ENCODE data around the gene LRRC10B.
"Not testable (repeated sequence)": the region's sequence is repeated elsewhere in the genome, so short reads cannot be mapped to it uniquely, and the experiment has no call there.

LRRC10B gene

GRCh38 chr11:61507962-61508861, at the start of gene LRRC10B:
Gene LRRC10B, plus strand, starts transcription at chr11:61508749. Its CDS starts 250 bp downstream, at chr11:61508999.
- peak within 1 kb of the TSS; percentile 12 for H3K9ac ChIP-seq (ENCODE audit: low read length)
- H3K4me3 ChIP-seq (ENCODE audit: low read length) = no peak within 1 kb of the TSS
- no peaks in the 10 kb centered on the region for H3K36me3 ChIP-seq (ENCODE audit: control insufficient read depth, insufficient read depth, low read length)
- H3K4me1 ChIP-seq (ENCODE audit: control insufficient read depth, insufficient read depth, low read length) = peaks cover 8% of the 10 kb centered on the region
- no peaks in the 10 kb centered on the region for H3K9me3 ChIP-seq (ENCODE audit: control insufficient read depth, low read length)
- peaks cover 54% of the 10 kb centered on the region for H3K27me3 ChIP-seq (ENCODE audit: control insufficient read depth, insufficient read depth, low read length)

- Histone ChIP-seq H3K4me1 (ENCODE audit: control insufficient read depth, insufficient read depth, low read length) (no peaks in the 10 kb centered on the region), H3K9ac (ENCODE audit: low read length) (no peak overlapping the region), H3K27me3 (ENCODE audit: control insufficient read depth, insufficient read depth, low read length) (no peaks in the 10 kb centered on the region), H3K36me3 (ENCODE audit: control insufficient read depth, insufficient read depth, low read length) (no peaks in the 10 kb centered on the region), H3K4me3 (ENCODE audit: low read length) (no peak overlapping the region), H3K9me3 (ENCODE audit: control insufficient read depth, low read length) (no peaks in the 10 kb centered on the region)
Measured at GRCh38 chr11:61460474-61460881, 48.1 kb upstream of the LRRC10B start.

GRCh38 chr11:61460986-61461385, 47.6 kb upstream of the LRRC10B start:
- H3K4me3 ChIP-seq (ENCODE audit: low read length) = no peak overlapping the region
- H3K4me1 ChIP-seq (ENCODE audit: control insufficient read depth, insufficient read depth, low read length) = no peaks in the 10 kb centered on the region
- no peak overlapping the region for H3K9ac ChIP-seq (ENCODE audit: low read length)
- no peaks in the 10 kb centered on the region for H3K36me3 ChIP-seq (ENCODE audit: control insufficient read depth, insufficient read depth, low read length)
- H3K9me3 ChIP-seq (ENCODE audit: control insufficient read depth, low read length) = no peaks in the 10 kb centered on the region
- H3K27me3 ChIP-seq (ENCODE audit: control insufficient read depth, insufficient read depth, low read length) = no peaks in the 10 kb centered on the region

- H3K4me1 ChIP-seq (ENCODE audit: control insufficient read depth, insufficient read depth, low read length); H3K9ac ChIP-seq (ENCODE audit: low read length); H3K9me3 ChIP-seq (ENCODE audit: control insufficient read depth, low read length); H3K36me3 ChIP-seq (ENCODE audit: control insufficient read depth, insufficient read depth, low read length); H3K27me3 ChIP-seq (ENCODE audit: control insufficient read depth, insufficient read depth, low read length); H3K4me3 ChIP-seq (ENCODE audit: low read length): not testable (repeated sequence)
Measured at GRCh38 chr11:61467602-61468001, 40.9 kb upstream of the LRRC10B start.

GRCh38 chr11:61468002-61468401, 40.5 kb upstream of the LRRC10B start:
- no peaks in the 10 kb centered on the region for H3K4me1 ChIP-seq (ENCODE audit: control insufficient read depth, insufficient read depth, low read length)
- H3K27me3 ChIP-seq (ENCODE audit: control insufficient read depth, insufficient read depth, low read length) = no peaks in the 10 kb centered on the region
- no peak overlapping the region for H3K9ac ChIP-seq (ENCODE audit: low read length)
- H3K9me3 ChIP-seq (ENCODE audit: control insufficient read depth, low read length) = no peaks in the 10 kb centered on the region
- no peaks in the 10 kb centered on the region for H3K36me3 ChIP-seq (ENCODE audit: control insufficient read depth, insufficient read depth, low read length)
- no peak overlapping the region for H3K4me3 ChIP-seq (ENCODE audit: low read length)

- Histone ChIP-seq H3K4me1 (ENCODE audit: control insufficient read depth, insufficient read depth, low read length) (no peaks in the 10 kb centered on the region), H3K36me3 (ENCODE audit: control insufficient read depth, insufficient read depth, low read length) (no peaks in the 10 kb centered on the region), H3K9ac (ENCODE audit: low read length) (no peak overlapping the region), H3K4me3 (ENCODE audit: low read length) (no peak overlapping the region), H3K27me3 (ENCODE audit: control insufficient read depth, insufficient read depth, low read length) (no peaks in the 10 kb centered on the region), H3K9me3 (ENCODE audit: control insufficient read depth, low read length) (no peaks in the 10 kb centered on the region)
Measured at GRCh38 chr11:61472282-61472681, 36.3 kb upstream of the LRRC10B start.

- Histone ChIP-seq H3K4me1 (ENCODE audit: control insufficient read depth, insufficient read depth, low read length) (peaks cover 6% of the 10 kb centered on the region), H3K27me3 (ENCODE audit: control insufficient read depth, insufficient read depth, low read length) (peaks cover 1% of the 10 kb centered on the region), H3K9me3 (ENCODE audit: control insufficient read depth, low read length) (no peaks in the 10 kb centered on the region), H3K9ac (ENCODE audit: low read length) (no peak overlapping the region), H3K4me3 (ENCODE audit: low read length) (no peak overlapping the region), H3K36me3 (ENCODE audit: control insufficient read depth, insufficient read depth, low read length) (no peaks in the 10 kb centered on the region)
Measured at GRCh38 chr11:61472868-61473267, 35.7 kb upstream of the LRRC10B start.

- no peaks in the 10 kb centered on the region for H3K36me3 ChIP-seq (ENCODE audit: control insufficient read depth, insufficient read depth, low read length)
- H3K4me3 ChIP-seq (ENCODE audit: low read length) = no peak overlapping the region
- no peak overlapping the region for H3K9ac ChIP-seq (ENCODE audit: low read length)
- H3K9me3 ChIP-seq (ENCODE audit: control insufficient read depth, low read length) = no peaks in the 10 kb centered on the region
- H3K27me3 ChIP-seq (ENCODE audit: control insufficient read depth, insufficient read depth, low read length) = peaks cover 8% of the 10 kb centered on the region
- H3K4me1 ChIP-seq (ENCODE audit: control insufficient read depth, insufficient read depth, low read length) = peaks cover 9% of the 10 kb centered on the region
Measured at GRCh38 chr11:61473370-61474012, 35.1 kb upstream of the LRRC10B start.

- no peak overlapping the region for H3K4me3 ChIP-seq (ENCODE audit: low read length)
- no peaks in the 10 kb centered on the region for H3K9me3 ChIP-seq (ENCODE audit: control insufficient read depth, low read length)
- H3K36me3 ChIP-seq (ENCODE audit: control insufficient read depth, insufficient read depth, low read length) = no peaks in the 10 kb centered on the region
- no peak overlapping the region for H3K9ac ChIP-seq (ENCODE audit: low read length)
- H3K27me3 ChIP-seq (ENCODE audit: control insufficient read depth, insufficient read depth, low read length) = peaks cover 13% of the 10 kb centered on the region
- peaks cover 9% of the 10 kb centered on the region for H3K4me1 ChIP-seq (ENCODE audit: control insufficient read depth, insufficient read depth, low read length)
Measured at GRCh38 chr11:61474013-61474643, 34.4 kb upstream of the LRRC10B start.

- H3K4me1 ChIP-seq (ENCODE audit: control insufficient read depth, insufficient read depth, low read length) = peaks cover 9% of the 10 kb centered on the region
- peaks cover 13% of the 10 kb centered on the region for H3K27me3 ChIP-seq (ENCODE audit: control insufficient read depth, insufficient read depth, low read length)
- H3K36me3 ChIP-seq (ENCODE audit: control insufficient read depth, insufficient read depth, low read length) = no peaks in the 10 kb centered on the region
- no peak overlapping the region for H3K4me3 ChIP-seq (ENCODE audit: low read length)
- H3K9me3 ChIP-seq (ENCODE audit: control insufficient read depth, low read length) = no peaks in the 10 kb centered on the region
- no peak overlapping the region for H3K9ac ChIP-seq (ENCODE audit: low read length)
Measured at GRCh38 chr11:61475433-61475832, 33.1 kb upstream of the LRRC10B start.

- Histone ChIP-seq H3K9me3 (ENCODE audit: control insufficient read depth, low read length) (no peaks in the 10 kb centered on the region), H3K9ac (ENCODE audit: low read length) (no peak overlapping the region), H3K4me1 (ENCODE audit: control insufficient read depth, insufficient read depth, low read length) (peaks cover 16% of the 10 kb centered on the region), H3K4me3 (ENCODE audit: low read length) (no peak overlapping the region), H3K27me3 (ENCODE audit: control insufficient read depth, insufficient read depth, low read length) (peaks cover 13% of the 10 kb centered on the region), H3K36me3 (ENCODE audit: control insufficient read depth, insufficient read depth, low read length) (no peaks in the 10 kb centered on the region)
Measured at GRCh38 chr11:61476371-61476770, 32.2 kb upstream of the LRRC10B start.

GRCh38 chr11:61477126-61477525, 31.4 kb upstream of the LRRC10B start:
- H3K27me3 ChIP-seq (ENCODE audit: control insufficient read depth, insufficient read depth, low read length) = peaks cover 13% of the 10 kb centered on the region
- no peak overlapping the region for H3K4me3 ChIP-seq (ENCODE audit: low read length)
- H3K4me1 ChIP-seq (ENCODE audit: control insufficient read depth, insufficient read depth, low read length) = peaks cover 22% of the 10 kb centered on the region
- no peak overlapping the region for H3K9ac ChIP-seq (ENCODE audit: low read length)
- H3K36me3 ChIP-seq (ENCODE audit: control insufficient read depth, insufficient read depth, low read length) = no peaks in the 10 kb centered on the region
- H3K9me3 ChIP-seq (ENCODE audit: control insufficient read depth, low read length) = no peaks in the 10 kb centered on the region
